Measurements from ENCODE around the gene PHLDB2. TPM values are rescaled to one million over a fixed set of nuclear protein-coding genes. Genes with fewer than 3 reads are reported as not detected.

PHLDB2 gene
- total RNA-seq, 1 donor from 2014 or later, result 59.1 TPM

DNA sequence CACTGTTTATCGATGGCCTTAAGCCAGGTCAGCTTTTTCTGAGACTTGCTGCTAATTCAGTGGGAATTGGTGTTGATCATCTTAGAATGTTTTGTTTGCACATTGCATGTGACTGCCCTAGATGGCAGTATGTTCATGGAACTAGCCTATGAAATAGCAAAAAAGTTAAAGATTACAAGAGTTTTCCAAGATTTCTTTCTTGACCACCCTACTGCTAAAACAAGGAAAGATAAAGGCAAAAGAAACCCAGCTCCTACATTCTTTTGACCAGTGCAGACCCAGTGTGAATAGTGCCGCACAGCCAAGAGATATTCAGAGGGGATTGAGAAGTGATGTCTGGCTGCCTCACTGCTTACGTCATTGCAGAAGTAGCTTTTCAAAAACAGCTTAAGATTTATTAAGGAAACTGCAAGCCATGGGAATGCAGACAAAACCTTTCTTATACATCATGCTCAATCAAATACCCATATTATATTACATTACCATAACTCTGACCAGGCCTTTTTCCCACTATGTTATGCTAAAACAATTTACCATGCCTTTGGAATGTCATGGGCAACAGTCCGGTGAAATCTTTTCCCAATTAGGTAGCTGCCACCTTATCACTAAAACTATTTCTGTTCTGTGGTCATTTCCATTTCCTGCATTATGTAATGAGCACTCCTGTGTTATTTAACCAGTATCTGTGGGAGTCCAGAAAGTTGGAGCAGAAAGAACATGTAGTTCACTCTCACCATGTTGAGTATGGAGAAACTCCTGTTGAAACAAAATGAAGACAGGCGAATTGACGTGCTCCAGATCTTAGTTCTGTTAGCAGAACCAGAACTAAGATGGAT is 6.0 kb downstream of the PHLDB2 start:
- no peaks in the 10 kb centered on the region for H3K36me3 Mint-ChIP-seq (ENCODE audit: insufficient read depth)
- peak overlapping the region; percentile 23 for H3K27ac Mint-ChIP-seq
- H3K27me3 Mint-ChIP-seq, result no peaks in the 10 kb centered on the region
- H3K4me1 Mint-ChIP-seq (ENCODE audit: low read depth), result peaks cover 58% of the 10 kb centered on the region
- no peaks in the 10 kb centered on the region for H3K9me3 Mint-ChIP-seq (ENCODE audit: low read depth)
- no peak for DNase-seq (ENCODE audit: low spot score, unreplicated experiment)
- TF ChIP-seq, protein P1, sequence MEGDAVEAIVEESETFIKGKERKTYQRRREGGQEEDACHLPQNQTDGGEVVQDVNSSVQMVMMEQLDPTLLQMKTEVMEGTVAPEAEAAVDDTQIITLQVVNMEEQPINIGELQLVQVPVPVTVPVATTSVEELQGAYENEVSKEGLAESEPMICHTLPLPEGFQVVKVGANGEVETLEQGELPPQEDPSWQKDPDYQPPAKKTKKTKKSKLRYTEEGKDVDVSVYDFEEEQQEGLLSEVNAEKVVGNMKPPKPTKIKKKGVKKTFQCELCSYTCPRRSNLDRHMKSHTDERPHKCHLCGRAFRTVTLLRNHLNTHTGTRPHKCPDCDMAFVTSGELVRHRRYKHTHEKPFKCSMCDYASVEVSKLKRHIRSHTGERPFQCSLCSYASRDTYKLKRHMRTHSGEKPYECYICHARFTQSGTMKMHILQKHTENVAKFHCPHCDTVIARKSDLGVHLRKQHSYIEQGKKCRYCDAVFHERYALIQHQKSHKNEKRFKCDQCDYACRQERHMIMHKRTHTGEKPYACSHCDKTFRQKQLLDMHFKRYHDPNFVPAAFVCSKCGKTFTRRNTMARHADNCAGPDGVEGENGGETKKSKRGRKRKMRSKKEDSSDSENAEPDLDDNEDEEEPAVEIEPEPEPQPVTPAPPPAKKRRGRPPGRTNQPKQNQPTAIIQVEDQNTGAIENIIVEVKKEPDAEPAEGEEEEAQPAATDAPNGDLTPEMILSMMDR (IDR thresholded peaks at IDR 0.05; ENCODE audit: unreplicated experiment), result no peak
- no peak overlapping the region for H3K4me3 Mint-ChIP-seq (ENCODE audit: low read depth)

DNA sequence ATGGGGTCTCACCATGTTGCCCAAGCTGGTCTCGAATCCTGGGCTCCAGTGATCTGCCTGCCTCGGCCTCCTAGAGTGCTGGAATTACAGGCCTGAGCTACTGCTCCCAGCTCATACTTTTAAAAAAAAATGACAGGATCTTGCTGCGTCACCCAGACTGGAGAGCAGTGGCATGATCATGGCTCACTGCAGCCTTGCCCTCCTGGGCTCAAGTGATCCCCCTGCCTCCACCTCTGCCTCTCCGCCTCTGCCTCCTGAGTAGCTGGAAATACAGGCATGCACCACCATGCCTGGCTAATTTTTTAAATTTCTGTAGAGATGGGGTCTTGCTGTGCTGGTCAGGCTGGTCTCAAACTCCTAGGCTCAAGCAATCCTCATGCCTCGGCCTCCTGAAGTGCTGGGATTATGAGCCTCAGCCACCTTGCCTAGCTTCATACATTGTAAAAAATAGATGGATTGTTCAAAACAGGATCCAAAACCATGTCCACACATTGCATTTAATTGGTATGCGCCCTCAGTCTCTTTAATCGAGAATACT is 8.9 kb downstream of the PHLDB2 start:
- TF ChIP-seq, protein P1 (IDR thresholded peaks at IDR 0.05; ENCODE audit: unreplicated experiment), result no peak

DNA sequence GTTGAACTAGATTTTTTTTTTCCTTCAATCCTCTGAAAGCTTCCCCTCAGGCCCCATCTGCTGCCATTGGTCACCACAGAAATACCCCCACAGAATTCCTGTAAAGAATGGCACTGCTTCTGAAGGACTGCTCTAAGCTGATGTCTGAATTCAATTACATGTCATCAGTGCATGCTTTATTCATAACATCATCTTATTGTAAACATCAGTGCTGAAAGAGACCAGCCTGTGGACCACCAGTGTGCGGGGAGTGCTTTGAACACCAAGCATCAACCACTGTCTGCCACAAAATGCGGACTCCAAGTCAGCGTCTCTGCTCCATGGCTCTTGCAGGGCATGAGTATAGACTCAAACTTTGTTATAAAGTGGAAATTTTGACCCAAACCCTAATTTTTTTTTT is 11.6 kb downstream of the PHLDB2 start:
- peaks cover 29% of the 10 kb centered on the region for H3K4me1 Mint-ChIP-seq (ENCODE audit: low read depth)

More for the DNA sequence above, 8.9 kb downstream of the PHLDB2 start:
- H3K9me3 Mint-ChIP-seq (ENCODE audit: low read depth), result no peaks in the 10 kb centered on the region
- no peaks in the 10 kb centered on the region for H3K27me3 Mint-ChIP-seq
- H3K4me1 Mint-ChIP-seq (ENCODE audit: low read depth), result peaks cover 53% of the 10 kb centered on the region
- DNase-seq (ENCODE audit: low spot score, unreplicated experiment), result no peak
- no peak overlapping the region for H3K27ac Mint-ChIP-seq
- H3K36me3 Mint-ChIP-seq (ENCODE audit: insufficient read depth), result no peaks in the 10 kb centered on the region
- H3K4me3 Mint-ChIP-seq (ENCODE audit: low read depth), result no peak overlapping the region

DNA sequence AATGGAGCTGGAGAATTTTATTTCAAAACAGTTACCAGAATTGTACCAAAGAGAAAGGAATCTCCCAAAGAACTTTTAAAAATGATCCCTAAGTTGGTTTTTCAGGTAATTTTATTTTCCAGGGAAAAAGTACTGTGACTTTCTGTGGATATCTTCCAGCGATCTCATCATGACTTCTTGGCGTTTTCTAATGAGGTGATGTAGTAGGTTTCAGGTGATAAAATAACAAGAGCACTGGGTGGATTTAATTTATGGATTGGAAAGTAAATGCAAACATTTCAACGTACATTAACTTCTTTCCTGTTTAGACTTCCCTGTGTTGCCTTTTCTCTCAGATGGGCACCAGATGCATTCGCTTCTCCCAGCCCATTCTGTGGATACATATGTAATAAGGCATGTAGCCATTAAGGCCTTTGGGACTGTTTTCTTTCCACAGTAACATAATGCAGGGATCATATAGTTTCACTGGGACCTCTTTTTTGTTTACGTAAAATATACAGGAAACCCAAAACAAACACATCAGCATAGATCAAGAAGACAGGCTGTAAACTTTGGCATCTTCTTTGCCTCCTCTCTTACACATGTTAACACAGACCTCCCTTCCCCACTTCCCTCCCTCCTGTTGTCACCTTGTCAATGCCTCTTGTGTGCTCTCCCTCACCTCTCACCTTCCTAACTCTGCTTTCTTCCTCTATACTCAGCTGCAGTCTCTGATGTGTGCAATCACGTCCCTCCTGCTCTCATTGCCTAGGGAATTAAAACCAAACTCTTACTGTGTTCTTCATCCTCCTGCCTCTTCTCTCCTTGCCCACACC is 13.0 kb downstream of the PHLDB2 start:
- Mint-ChIP-seq H3K27me3 (no peaks in the 10 kb centered on the region), H3K4me1 (ENCODE audit: low read depth) (peaks cover 25% of the 10 kb centered on the region)
- no peak for DNase-seq (ENCODE audit: low spot score, unreplicated experiment)

More for the DNA sequence above, 11.6 kb downstream of the PHLDB2 start:
- Mint-ChIP-seq H3K9me3 (ENCODE audit: low read depth) (no peaks in the 10 kb centered on the region), H3K4me3 (ENCODE audit: low read depth) (no peak overlapping the region), H3K27ac (no peak overlapping the region), H3K36me3 (ENCODE audit: insufficient read depth) (no peaks in the 10 kb centered on the region), H3K27me3 (no peaks in the 10 kb centered on the region)
- TF ChIP-seq, protein P1 (IDR thresholded peaks at IDR 0.05; ENCODE audit: unreplicated experiment), result no peak
- DNase-seq (ENCODE audit: low spot score, unreplicated experiment), result no peak

More for the DNA sequence above, 13.0 kb downstream of the PHLDB2 start:
- TF ChIP-seq, protein P1 (IDR thresholded peaks at IDR 0.05; ENCODE audit: unreplicated experiment), result no peak
- Mint-ChIP-seq H3K4me3 (ENCODE audit: low read depth) (no peak overlapping the region), H3K9me3 (ENCODE audit: low read depth) (peaks cover under 1% of the 10 kb centered on the region), H3K36me3 (ENCODE audit: insufficient read depth) (peaks cover 1% of the 10 kb centered on the region), H3K27ac (peak overlapping the region; percentile 78)

Measured in progenitor cell of endocrine pancreas (in vitro differentiated cells).